A172 (cell line): ENCODE measurements around the gene GNAI2. TPM values are rescaled to one million over a fixed set of nuclear protein-coding genes. Genes with fewer than 3 reads are reported as not detected.
"Not testable (repeated sequence)": the region's sequence is repeated elsewhere in the genome, so short reads cannot be mapped to it uniquely, and the experiment has no call there.

Source experiments
- DNase-seq: peaks from one replicate; pipeline ENCODE4 v3.0.0-alpha.2; 2015; ENCODE audit warnings: low spot score
- total RNA-seq: library from RNA; depleted of rRNA; stranded (reverse); fragments of >200 nt; shearing (Covaris generic); gene quantifications from 2 replicates; pipeline ENCODE4 v1.2.3, GENCODE V29; 2014

GNAI2 gene
- total RNA-seq, 1 experiment from 2014 or later: 247 TPM

- no peak for DNase-seq
These were observed 9.3 kb downstream of the GNAI2 start for GRCh38 chr3:50245251-50245745.

GRCh38 chr3:50245831-50246516 is 10.0 kb downstream of the GNAI2 start:
- DNase-seq: no peak

- DNase-seq: peak; percentile 99
These were observed 10.5 kb downstream of the GNAI2 start for GRCh38 chr3:50246517-50246954.

GRCh38 chr3:50248387-50248786 is 12.4 kb downstream of the GNAI2 start:
- peak; percentile 83 for DNase-seq

- DNase-seq: no peak
These were observed 13.5 kb downstream of the GNAI2 start for GRCh38 chr3:50249457-50249856.

- no peak for DNase-seq
These were observed 14.5 kb downstream of the GNAI2 start for GRCh38 chr3:50250514-50250913.

- DNase-seq: peak; percentile 96
These were observed 15.2 kb downstream of the GNAI2 start for GRCh38 chr3:50251220-50251619.

GRCh38 chr3:50254577-50255250 is 18.7 kb downstream of the GNAI2 start:
- no peak for DNase-seq

- DNase-seq: no peak
These were observed 19.2 kb downstream of the GNAI2 start for GRCh38 chr3:50255251-50255615.

- DNase-seq: no peak
These were observed 21.2 kb downstream of the GNAI2 start for GRCh38 chr3:50256978-50257890.

- no peak for DNase-seq
These were observed 22.2 kb downstream of the GNAI2 start for GRCh38 chr3:50258029-50258680.

- no peak for DNase-seq
These were observed 23.0 kb downstream of the GNAI2 start for GRCh38 chr3:50258979-50259378.

GRCh38 chr3:50259432-50260026 is 23.5 kb downstream of the GNAI2 start:
- no peak for DNase-seq

- DNase-seq: peak; percentile 84
These were observed 24.3 kb downstream of the GNAI2 start for GRCh38 chr3:50260027-50260941.

GRCh38 chr3:50260942-50261441 is 25.0 kb downstream of the GNAI2 start:
- no peak for DNase-seq

GRCh38 chr3:50261505-50261904 is 25.5 kb downstream of the GNAI2 start:
- DNase-seq: no peak

GRCh38 chr3:50262200-50262599 is 26.2 kb downstream of the GNAI2 start:
- not testable (repeated sequence) for DNase-seq

GRCh38 chr3:50262778-50263177 is 26.8 kb downstream of the GNAI2 start:
- DNase-seq: no peak

- no peak for DNase-seq
These were observed 27.7 kb downstream of the GNAI2 start for GRCh38 chr3:50263478-50264382.
